ENCODE results near the gene HECW1.

GRCh38 chr7:43589133-43589478 is 476.7 kb downstream of the HECW1 start:
- no peak for TF ChIP-seq JUNB (IDR thresholded peaks at IDR 0.05)
- no peak for TF ChIP-seq ZNF207 (IDR thresholded peaks at IDR 0.05; ENCODE audit: borderline replicate concordance)

Measured in GM12878 (cell line).